NCI-H1092 (cell line): ENCODE measurements around the gene GMDS.

Experiments used
- DNase-seq: peaks from one replicate; lab custom pipeline; 2025; lab: John Stamatoyannopoulos, UW

GMDS gene

DNA sequence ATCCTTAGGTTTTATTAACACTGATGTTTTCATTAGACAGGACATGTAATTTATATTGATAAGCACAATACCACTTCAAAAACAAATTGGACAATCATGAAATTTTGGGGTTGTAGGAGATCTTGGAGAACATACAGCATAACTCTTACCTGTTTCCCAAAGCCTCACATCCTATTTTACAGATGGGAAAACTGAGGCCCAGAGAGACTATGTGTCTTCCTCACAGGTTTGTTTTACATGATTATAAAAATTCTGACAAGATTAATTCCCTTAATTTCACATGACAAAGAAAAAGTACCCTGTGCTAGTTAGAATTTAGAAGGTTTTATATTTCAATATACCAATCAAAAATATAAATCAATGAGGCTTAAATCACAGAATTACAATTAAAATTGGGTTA lies 145.5 kb downstream of the GMDS start:
- DNase-seq = no peak

DNA sequence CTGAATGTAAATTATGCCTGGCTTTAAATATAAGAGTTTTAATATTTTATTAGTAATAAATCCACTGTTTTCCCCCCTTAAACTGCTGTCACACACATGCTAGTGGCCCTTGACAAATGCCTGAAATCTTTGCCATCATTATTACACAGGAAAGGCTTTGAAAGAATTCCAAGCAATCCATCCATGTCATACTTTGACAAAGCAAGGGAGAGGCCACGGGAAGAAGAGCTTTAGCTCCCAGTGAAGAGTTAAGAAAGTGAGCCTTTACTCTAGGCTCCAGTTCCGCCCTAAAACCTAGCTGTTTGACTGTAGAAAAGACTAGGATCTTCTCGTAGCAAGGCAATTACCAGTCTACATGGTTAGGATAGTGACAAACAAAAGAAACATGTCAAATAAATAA lies 147.9 kb downstream of the GMDS start:
- no peak for DNase-seq

DNA sequence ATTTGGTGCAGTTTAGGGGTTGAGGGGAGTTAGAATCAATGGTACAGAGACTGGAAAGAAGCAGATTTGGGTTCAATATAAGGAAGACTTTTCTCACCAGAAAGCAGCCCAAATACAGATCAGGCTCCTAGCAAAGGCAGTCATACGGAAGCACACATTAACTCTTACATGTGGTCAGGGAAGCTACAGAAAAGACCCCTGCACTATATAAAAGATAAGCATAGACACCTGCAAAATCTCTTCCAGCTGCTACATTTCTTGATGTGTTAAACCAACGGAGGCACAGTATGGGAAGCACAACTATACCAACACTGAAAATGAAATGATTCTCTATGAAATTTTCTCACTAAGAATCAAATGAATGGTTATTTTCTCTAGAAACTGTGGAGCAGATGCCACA lies 150.8 kb downstream of the GMDS start:
- DNase-seq = no peak

DNA sequence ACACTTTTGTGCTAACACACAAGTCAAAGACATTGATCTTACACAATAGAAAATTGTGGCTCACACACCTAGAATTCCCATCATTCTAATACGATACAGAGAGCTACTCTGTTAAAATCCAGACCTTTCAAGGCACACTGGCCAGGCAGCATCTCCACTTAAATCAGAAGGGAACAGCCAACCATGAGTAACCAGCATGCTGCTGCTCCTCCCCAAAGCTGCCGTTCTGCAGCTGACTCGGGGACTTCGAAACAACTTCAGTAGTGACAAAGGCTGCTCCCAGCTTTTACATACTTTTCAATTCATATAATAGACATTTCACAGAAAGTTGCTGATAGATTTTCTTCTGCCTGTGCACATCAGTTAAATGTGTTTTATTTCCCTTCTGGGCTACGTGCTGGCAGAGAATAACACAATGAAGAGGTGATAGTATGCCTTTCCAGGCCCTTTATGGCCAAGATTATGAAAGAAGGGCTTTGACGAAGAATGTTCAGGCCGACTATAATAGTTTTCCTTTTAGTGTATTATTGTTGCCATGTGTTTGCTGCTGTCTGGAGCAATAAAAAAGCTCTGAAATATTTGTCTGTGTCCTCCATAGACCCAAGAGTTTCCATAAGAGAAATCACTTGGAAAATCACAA lies 159.0 kb downstream of the GMDS start:
- no peak for DNase-seq

- no peak for DNase-seq
Observed at GRCh38 chr6:2085657-2086056, 159.7 kb downstream of the GMDS start.

DNA sequence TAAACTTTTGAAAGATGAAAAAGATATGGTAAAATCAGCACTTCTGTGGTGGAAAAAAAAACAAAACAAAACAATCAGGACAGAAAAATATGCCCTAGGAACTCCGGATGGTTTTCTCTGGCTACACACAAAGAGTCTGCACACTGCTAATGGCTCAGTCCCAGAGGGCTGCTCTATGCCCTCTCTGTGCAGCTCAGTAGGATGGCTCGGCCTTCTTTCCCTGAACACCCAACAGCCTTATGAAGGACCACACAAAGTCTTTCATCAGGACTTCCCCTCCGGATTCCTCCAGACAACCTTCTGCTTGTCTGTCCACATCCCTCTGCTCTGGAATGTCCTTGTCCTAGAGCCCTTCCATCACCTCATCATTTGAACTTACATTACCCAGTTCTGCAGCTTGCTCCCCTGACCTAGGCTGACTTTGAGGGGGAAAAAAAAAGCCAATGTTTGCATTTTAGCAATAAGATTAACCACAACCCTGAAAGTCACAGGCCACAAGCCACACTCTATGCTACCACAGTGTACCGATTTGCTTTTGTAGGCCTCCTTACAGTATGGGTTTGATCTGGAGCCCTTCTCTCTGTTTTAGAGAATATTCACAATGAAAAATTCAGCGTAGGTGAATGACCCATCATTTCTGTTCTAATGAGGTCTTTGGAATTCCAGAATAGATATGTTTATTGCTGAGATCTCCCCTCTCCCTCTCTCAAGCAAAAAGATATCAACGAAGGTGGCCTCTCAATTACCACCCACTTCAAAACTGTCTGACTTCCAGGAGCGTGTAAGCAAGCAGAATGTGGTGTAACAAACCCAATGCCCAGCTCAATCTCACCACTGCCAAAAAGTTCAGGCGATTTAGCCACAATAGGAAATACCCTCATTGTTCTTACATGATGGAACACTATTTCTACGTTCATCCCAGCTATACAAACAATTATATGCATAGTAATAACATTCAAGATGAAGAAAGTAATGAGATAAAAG lies 164.0 kb downstream of the GMDS start:
- no peak for DNase-seq

- DNase-seq = no peak
Observed at GRCh38 chr6:2078888-2079287, 166.5 kb downstream of the GMDS start.

DNA sequence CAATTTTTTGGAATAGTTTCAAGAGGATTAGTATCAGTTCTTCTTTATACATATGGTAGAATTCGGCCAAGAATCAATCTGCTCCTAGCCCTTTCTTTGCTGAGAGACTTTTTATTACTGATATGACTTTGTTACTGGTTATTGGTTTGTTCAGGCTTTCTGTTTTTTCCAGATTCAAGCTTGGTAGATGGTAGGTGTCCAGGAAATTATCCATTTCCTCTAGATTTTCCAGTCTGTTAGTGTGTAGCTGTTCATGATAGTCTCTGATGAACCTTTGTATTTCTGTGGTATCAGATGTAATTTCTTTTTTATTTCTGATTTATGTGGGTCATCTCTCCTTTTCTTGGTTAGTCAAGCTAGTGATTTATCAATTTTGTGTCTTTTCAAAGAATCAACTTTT lies 167.6 kb downstream of the GMDS start:
- DNase-seq = no peak

- DNase-seq = no peak
Observed at GRCh38 chr6:2073476-2073875, 171.9 kb downstream of the GMDS start.

DNA sequence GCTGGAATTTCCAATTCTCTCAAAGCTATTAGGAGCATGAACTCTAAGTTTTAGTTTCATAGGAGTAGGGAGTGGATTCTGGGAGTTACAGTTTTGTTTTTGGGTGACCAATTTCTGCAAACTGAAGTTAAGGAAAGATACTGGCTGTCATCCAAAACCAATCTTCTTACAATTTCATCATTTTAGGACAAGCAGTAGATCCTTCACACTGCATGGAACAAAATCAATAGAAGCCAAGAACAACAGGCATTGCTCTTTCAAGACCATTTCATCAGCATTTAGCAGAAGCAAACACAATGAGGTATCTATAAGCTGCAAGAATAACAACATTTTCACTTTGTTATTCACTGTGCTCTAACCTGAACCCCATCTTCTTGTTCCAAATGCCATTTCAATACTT lies 173.0 kb downstream of the GMDS start:
- no peak for DNase-seq

DNA sequence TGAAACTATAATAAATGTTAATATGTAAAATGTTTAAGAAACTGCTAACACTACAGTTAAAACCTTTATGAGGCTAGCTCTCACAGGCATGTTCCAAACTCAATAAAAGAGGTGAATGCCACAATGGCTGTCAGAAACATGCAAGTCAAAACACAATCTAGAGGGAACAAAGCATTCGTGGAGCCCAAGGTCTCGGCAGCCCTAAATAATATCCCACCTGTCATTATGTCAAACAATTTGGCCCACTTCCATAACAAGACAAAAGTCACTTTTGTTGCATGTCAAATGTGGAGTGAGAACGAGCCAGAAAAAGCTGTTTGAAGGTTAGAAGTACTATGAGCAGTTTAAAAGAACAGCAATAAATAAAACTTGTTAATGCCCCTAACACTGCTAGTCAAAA lies 181.9 kb downstream of the GMDS start:
- no peak for DNase-seq

- DNase-seq = no peak
Observed at GRCh38 chr6:2061880-2062279, 183.5 kb downstream of the GMDS start.

- no peak for DNase-seq
Observed at GRCh38 chr6:2055911-2056310, 189.5 kb downstream of the GMDS start.

- DNase-seq = no peak
Observed at GRCh38 chr6:2055143-2055542, 190.3 kb downstream of the GMDS start.

DNA sequence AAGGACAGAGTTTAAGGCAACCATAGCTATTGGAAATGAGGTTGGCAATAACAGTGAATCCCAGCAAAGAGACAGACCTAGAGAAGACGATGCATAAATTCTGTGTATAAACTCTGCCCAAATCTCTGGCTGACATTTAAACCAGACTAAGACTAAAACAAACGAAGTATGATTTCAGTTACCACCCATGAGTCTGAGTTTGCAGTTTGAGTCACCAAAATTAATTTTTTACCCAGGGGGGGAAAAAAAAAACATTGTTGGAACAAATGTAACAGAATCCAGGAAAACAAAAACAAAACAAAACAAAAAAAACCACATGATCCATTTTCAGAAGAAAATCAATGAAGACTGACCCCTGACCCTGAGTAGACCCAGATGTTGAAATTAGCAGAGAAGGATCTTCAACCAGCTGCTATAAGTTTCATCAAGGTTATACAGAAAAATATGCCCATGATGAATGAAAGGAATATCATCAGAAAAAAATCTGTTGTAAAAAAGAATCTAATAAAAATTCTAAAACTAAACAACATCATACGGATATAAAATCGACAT lies 190.8 kb downstream of the GMDS start:
- DNase-seq = no peak

GRCh38 chr6:2053691-2054090 lies 191.7 kb downstream of the GMDS start:
- no peak for DNase-seq

- DNase-seq = no peak
Observed at GRCh38 chr6:2047855-2048254, 197.6 kb downstream of the GMDS start.

- no peak for DNase-seq
Observed at GRCh38 chr6:2044192-2044591, 201.2 kb downstream of the GMDS start.

- DNase-seq = no peak
Observed at GRCh38 chr6:2042956-2043648, 202.3 kb downstream of the GMDS start.

DNA sequence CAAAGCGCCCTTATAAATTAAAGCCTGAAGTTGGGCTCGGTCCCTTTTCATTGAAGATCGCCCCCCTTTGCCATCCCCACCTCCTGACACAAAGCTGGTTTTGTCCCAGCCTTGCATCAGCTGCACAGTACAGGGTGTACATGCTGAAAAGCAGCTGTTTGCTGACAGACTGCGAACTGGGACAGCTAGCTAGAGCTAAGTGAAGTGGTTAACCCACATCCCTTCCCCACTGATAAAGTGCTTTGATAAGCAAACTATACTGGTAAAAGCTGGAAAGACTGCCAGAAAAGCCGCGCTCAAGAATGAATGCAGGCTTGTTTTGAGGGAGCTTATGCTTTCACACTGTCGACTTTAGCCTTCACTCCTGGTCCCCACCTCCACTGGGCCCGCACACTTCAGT lies 207.3 kb downstream of the GMDS start:
- no peak for DNase-seq

- no peak for DNase-seq
Observed at GRCh38 chr6:2037237-2037926, 208.0 kb downstream of the GMDS start.

- DNase-seq = no peak
Observed at GRCh38 chr6:2036710-2037023, 208.7 kb downstream of the GMDS start.
